Keratinocyte (primary cell): ENCODE results near the gene TRPM2.

Experiments used
- EZH2 ChIP-seq: IDR thresholded peaks from one replicate; pipeline ENCODE4 v1.6.1; 2012; ENCODE audit warnings: inconsistent platforms, mild to moderate bottlenecking, low read length, moderate library complexity
- TF ChIP-seq, protein P1 (sequence below), 3 experiments: IDR thresholded peaks in 1 of 3; conservative IDR thresholded peaks in 1 of 3; optimal IDR thresholded peaks in 1 of 3; 2 replicates in 2 of 3; 3 replicates in 1 of 3; pipeline versions ENCODE3 to v1.5.1; 2011; ENCODE audit warnings: low read length in 3 of 3, mild to moderate bottlenecking in 3 of 3, moderate library complexity in 2 of 3, control low read depth in 1 of 3, inconsistent platforms in 1 of 3; ENCODE audit not compliant: insufficient read depth in 2 of 3; ENCODE audit errors: extremely low read depth in 1 of 3

DNA sequence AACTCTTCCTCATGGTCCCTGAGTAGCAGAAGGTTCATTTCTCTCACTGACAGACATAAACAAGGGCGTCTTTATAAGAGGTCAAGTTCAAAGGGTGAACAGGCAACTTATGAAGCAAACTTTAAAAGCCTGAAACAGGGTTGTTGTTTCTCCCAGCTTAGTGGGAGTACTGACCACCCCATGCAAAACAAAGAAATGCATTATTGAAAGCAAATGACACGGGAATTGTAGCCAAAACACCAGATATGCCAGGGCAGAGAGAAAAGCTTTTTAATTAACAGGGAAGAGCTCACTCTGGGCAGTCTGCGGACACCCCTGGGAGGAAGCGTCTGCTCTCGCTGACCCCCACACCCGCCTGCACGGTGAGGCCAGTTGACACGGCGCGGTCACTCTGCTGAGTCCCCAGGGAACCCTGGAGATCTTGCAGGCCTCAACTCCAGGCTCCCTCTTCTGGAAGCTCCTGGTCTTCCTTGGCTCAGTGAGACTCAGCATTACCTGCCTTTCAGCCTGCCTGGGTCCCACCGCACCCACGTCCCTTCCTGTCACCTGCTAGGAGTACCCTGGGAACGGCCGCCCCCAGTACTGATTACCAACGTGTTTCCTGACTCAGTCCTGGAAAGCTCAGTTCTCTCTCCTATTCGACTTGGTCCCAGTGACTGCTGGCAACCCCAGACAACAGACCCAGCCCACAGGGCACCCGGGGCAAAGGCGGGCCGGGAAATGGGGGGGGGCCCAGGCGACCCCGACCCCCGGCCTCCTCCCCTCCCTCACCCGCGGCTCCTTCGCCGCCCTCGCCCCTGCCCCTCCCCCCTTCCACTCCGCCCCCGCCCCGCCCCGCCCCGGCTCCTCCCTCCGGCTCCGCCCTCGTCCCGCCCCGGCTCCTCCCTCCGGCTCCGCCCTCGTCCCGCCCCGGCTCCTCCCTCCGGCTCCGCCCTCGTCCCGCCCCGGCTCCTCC is 15.2 kb upstream of the TRPM2 start:
- TF ChIP-seq, protein P1, sequence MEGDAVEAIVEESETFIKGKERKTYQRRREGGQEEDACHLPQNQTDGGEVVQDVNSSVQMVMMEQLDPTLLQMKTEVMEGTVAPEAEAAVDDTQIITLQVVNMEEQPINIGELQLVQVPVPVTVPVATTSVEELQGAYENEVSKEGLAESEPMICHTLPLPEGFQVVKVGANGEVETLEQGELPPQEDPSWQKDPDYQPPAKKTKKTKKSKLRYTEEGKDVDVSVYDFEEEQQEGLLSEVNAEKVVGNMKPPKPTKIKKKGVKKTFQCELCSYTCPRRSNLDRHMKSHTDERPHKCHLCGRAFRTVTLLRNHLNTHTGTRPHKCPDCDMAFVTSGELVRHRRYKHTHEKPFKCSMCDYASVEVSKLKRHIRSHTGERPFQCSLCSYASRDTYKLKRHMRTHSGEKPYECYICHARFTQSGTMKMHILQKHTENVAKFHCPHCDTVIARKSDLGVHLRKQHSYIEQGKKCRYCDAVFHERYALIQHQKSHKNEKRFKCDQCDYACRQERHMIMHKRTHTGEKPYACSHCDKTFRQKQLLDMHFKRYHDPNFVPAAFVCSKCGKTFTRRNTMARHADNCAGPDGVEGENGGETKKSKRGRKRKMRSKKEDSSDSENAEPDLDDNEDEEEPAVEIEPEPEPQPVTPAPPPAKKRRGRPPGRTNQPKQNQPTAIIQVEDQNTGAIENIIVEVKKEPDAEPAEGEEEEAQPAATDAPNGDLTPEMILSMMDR (optimal IDR thresholded peaks at IDR 0.05 in 1 of 3, IDR thresholded peaks at IDR 0.05 in 1 of 3, conservative IDR thresholded peaks at IDR 0.05 in 1 of 3; ENCODE audit: extremely low read depth in 1 of 3, insufficient read depth in 2 of 3, low read length in 3 of 3), result peak; percentile 43 to 56 (median 48)
- no peak for TF ChIP-seq EZH2
